Neutrophil (primary cell): ENCODE results near the gene ZFAND3.

Experiments
- H3K27ac ChIP-seq: fragments of 200-600 bp; sonication (generic); 2 replicates; pipeline ENCODE4 v1.5.1; 2016; ENCODE audit warnings: mild to moderate bottlenecking, moderate library complexity
- H3K27me3 ChIP-seq: fragments of 200-600 bp; sonication (generic); 2 replicates; pipeline ENCODE4 v1.6.0; 2016; ENCODE audit warnings: mild to moderate bottlenecking
- H3K36me3 ChIP-seq: fragments of 200-600 bp; sonication (generic); 2 replicates; pipeline ENCODE4 v1.5.1; 2017
- H3K4me1 ChIP-seq, 2 experiments: fragments of 200-600 bp in 1 of 2; sonication (generic) in 1 of 2; 1 replicate in 1 of 2; 2 replicates in 1 of 2; pipeline versions ENCODE4 v1.5.1 to v1.6.1; 2013 to 2016; ENCODE audit warnings: low read depth in 1 of 2, low read length in 1 of 2, mild to moderate bottlenecking in 1 of 2, moderate library complexity in 1 of 2; ENCODE audit not compliant: control insufficient read depth in 1 of 2, insufficient read depth in 1 of 2
- H3K4me3 ChIP-seq, 2 experiments: fragments of 200-600 bp in 1 of 2; sonication (generic) in 1 of 2; 1 replicate in 1 of 2; 2 replicates in 1 of 2; pipeline ENCODE4 v1.5.1; 2013 to 2016; ENCODE audit warnings: low read depth in 1 of 2, low read length in 1 of 2, mild to moderate bottlenecking in 1 of 2, moderate library complexity in 1 of 2
- H3K9me3 ChIP-seq: fragments of 200-600 bp; sonication (generic); 2 replicates; pipeline ENCODE4 v1.5.1; 2016
- TF ChIP-seq, protein P1 (sequence below): fragments of 200-600 bp; sonication (generic); IDR thresholded peaks from 2 replicates; pipeline ENCODE4 v1.5.1; 2016; ENCODE audit warnings: antibody characterized with exemption

The ZFAND3 gene

DNA sequence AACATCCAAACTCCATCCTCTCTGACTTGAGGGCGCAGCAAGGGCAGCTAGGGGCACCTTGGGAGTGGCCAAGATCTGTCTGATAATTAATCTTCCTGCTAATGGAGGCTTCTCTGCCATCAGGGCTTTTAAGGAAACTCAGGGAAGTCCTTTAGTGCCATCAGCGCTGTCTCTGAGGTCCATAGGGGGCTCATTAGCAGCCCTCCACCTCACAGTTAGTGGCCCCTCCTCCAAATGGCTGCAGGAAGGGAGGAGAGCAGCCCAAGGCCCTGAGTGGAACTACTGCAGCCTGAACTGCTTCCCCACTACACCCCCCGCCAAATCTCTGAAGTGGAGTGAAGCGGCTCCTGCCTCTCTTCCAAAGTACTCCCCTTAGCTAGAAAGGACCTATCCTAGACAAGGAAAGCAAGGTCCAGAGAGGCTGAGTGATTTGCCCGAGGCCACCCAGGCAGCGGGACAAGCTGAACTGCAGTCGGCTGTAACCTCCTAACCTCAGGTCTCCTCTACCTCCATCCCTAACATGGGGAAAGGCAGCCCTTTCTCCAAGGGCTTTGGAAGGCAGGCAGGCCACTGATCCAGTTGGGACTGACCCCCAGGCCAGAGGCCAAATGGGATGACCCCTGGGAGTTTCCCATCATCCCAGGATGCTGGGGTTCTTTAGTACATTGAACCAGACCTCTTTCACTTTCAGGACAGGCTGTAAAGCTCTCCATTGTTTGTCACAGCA is 39.5 kb upstream of the ZFAND3 start:
- TF ChIP-seq, protein P1, sequence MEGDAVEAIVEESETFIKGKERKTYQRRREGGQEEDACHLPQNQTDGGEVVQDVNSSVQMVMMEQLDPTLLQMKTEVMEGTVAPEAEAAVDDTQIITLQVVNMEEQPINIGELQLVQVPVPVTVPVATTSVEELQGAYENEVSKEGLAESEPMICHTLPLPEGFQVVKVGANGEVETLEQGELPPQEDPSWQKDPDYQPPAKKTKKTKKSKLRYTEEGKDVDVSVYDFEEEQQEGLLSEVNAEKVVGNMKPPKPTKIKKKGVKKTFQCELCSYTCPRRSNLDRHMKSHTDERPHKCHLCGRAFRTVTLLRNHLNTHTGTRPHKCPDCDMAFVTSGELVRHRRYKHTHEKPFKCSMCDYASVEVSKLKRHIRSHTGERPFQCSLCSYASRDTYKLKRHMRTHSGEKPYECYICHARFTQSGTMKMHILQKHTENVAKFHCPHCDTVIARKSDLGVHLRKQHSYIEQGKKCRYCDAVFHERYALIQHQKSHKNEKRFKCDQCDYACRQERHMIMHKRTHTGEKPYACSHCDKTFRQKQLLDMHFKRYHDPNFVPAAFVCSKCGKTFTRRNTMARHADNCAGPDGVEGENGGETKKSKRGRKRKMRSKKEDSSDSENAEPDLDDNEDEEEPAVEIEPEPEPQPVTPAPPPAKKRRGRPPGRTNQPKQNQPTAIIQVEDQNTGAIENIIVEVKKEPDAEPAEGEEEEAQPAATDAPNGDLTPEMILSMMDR, result no peak
- H3K27me3 ChIP-seq, result peaks cover 64% of the 10 kb centered on the region
- no peak overlapping the region for H3K27ac ChIP-seq

DNA sequence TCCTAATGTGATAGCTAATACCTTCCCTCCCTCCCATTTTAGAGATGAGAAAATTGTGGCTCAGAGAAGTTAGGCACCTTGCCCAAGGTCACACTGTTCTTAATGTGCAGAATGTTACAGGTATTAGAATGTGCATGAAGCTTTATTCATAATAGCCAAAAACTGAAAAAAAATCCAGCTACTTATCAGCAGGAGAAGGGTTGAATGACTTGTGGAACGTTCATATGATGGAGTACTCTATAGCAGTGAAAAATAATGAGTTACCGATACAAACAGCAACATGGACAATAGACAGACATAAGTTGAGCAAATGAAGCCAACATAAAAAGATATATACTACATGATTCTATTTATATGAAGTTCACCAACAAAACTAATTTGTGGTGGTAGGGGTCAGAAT is 37.7 kb upstream of the ZFAND3 start:
- TF ChIP-seq, protein P1, result no peak
- H3K27me3 ChIP-seq, result peaks cover 71% of the 10 kb centered on the region
- no peaks in the 10 kb centered on the region for H3K36me3 ChIP-seq
- H3K9me3 ChIP-seq, result no peaks in the 10 kb centered on the region
- no peak overlapping the region for H3K27ac ChIP-seq
- peaks cover 5 to 10% of the 10 kb centered on the region in 2 experiments for H3K4me1 ChIP-seq
- H3K4me3 ChIP-seq, result no peak overlapping the region

More for the DNA sequence above, 39.5 kb upstream of the ZFAND3 start:
- Histone ChIP-seq H3K4me1 (peaks cover 5 to 10% of the 10 kb centered on the region in 2 experiments), H3K36me3 (no peaks in the 10 kb centered on the region), H3K9me3 (no peaks in the 10 kb centered on the region), H3K4me3 (no peak overlapping the region)

DNA sequence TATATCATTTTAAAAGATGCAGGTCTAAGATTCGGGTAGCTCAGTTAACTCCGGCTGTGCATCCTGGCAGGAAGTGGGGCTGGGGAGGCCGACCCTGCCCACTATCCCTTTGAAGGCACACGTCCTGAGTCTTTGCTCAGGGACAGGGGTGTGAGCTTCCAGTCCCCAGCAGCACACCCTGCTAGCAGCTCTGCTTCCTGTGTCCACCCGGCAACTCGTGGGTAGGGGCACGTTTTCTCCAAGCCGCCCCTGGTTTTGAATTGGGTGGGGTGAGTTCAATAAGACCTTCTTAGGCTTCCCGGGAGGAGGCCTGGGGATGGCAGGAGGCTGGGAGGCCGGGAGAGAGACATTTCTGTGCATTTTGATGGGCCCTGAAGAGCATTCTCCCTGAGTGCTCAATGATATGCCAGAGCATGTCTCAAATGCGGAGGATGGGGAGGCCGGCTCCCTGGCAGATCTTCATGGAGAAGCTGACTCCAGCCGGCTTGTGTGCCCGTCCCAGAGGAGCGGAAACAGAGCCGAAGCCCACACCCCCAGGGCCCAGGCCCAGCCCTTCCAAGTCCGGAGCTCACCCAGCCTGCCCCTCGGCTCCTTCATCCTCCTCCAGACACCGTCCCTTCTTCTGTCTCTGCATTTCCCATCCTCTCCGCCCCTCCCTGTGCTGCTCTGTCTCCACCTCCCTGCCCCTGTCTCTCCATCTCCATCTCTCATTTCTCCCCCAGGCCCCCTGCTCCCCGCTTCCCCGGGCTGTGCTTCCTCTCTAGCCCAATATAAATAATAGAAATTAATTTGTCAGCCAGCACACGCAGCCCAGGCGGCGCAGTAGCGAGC is 36.3 kb upstream of the ZFAND3 start:
- Histone ChIP-seq H3K27me3 (peaks cover 82% of the 10 kb centered on the region), H3K4me3 (no peak overlapping the region), H3K27ac (no peak overlapping the region), H3K36me3 (no peaks in the 10 kb centered on the region), H3K9me3 (no peaks in the 10 kb centered on the region), H3K4me1 (peaks cover 5 to 10% of the 10 kb centered on the region in 2 experiments)
- TF ChIP-seq, protein P1, result no peak

DNA sequence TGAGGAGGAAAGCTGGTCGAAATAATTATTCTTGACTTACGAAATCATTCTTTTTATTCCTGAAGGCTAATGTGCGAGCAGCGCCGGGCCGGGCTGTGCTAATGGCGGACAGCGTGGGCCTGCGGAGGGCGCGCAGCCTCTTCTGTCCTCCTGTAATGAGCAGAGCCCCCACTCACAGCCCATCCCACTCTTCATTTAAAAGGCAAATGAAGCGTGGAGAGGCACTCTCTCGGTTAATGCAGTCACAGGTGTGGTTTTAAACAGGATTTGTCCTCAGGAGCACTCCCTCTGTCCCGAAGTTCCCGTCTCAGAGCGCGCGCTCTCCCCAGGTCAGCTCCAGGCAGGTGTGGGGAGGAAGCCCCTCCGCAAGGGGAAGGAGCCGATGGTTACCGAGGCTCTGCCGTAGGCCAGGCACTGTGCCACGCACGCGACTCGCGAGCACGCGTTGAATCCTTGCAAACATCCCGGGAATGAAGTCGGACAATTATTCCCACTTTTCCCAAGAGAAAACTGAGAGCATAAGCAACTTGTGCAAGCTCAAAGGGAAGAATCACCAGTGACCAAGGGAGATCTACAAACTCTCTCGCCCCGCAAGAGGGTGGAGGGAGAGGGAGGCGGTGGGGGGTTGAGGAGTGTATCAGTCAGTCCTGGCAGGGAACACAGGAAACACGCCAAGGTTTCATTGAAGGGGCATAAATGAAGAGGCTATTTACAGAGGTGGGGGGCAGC is 35.5 kb upstream of the ZFAND3 start:
- no peaks in the 10 kb centered on the region for H3K36me3 ChIP-seq
- H3K27me3 ChIP-seq, result peaks cover 82% of the 10 kb centered on the region
- H3K4me3 ChIP-seq, result no peak overlapping the region
- H3K27ac ChIP-seq, result no peak overlapping the region
- H3K4me1 ChIP-seq, result peaks cover 5 to 10% of the 10 kb centered on the region in 2 experiments
- no peaks in the 10 kb centered on the region for H3K9me3 ChIP-seq
- TF ChIP-seq, protein P1, result no peak

DNA sequence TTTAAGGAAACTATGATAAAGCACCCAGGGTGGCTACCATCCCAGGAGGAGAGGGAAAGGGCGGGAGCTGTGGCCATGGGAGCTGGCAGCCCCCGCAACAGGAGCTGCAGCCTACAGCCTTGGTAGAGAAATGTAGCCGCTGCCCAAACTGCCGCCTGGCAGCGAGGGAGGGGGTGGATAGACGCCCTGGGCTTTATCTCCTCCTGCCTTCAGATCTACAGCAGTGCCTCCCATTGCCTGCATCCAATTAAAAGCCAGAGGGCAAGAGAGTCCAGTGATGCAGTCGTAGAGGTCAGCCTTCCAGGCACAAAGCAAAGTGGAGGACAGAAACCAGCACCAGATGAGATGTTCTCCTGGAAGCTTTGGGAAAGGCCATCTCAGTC is 35.0 kb upstream of the ZFAND3 start:
- H3K27me3 ChIP-seq, result peaks cover 82% of the 10 kb centered on the region
- H3K4me3 ChIP-seq, result no peak overlapping the region
- H3K4me1 ChIP-seq, result peaks cover 5 to 10% of the 10 kb centered on the region in 2 experiments
- no peak overlapping the region for H3K27ac ChIP-seq
- TF ChIP-seq, protein P1, result no peak
- H3K36me3 ChIP-seq, result no peaks in the 10 kb centered on the region
- H3K9me3 ChIP-seq, result no peaks in the 10 kb centered on the region
